ENCODE data around the gene RFX4. TPM values are rescaled to one million over a fixed set of nuclear protein-coding genes. Genes with fewer than 3 reads are reported as not detected.

RFX4 gene
- total and polyA plus RNA-seq, 2 of the 8 experiments (the other 6 are each of a cell fraction or from before 2014, with no cell fraction given): 0.06 TPM; not detected in 1

- TF ChIP-seq CHD7 (IDR thresholded peaks at IDR 0.05; ENCODE audit: insufficient replicate concordance, low read length): no peak
- TF ChIP-seq POLR2AphosphoS5 (IDR thresholded peaks at IDR 0.05; ENCODE audit: low read depth, low read length): no peak
- TF ChIP-seq RNF2 (IDR thresholded peaks at IDR 0.05; ENCODE audit: borderline replicate concordance, low read depth, low read length, missing control alignments, poor library complexity, severe bottlenecking): no peak
- no peak for TF ChIP-seq CHD2 (IDR thresholded peaks at IDR 0.05; ENCODE audit: low read length)
- no peak for TF ChIP-seq KDM5A (IDR thresholded peaks at IDR 0.05; ENCODE audit: low read length)
- no peak for TF ChIP-seq BACH1 (IDR thresholded peaks at IDR 0.05; ENCODE audit: low read length)
- no peak for TF ChIP-seq MAX (IDR thresholded peaks at IDR 0.05)
- TF ChIP-seq HDAC6 (IDR thresholded peaks at IDR 0.05; ENCODE audit: low read depth, low read length): no peak
- TF ChIP-seq MAFK (IDR thresholded peaks at IDR 0.05; ENCODE audit: low read depth, low read length): no peak
- TF ChIP-seq CBX5 (IDR thresholded peaks at IDR 0.05; ENCODE audit: low read depth, low read length): no peak
Observed at GRCh38 chr12:106645465-106646330, 62.9 kb downstream of the RFX4 start (continued).
